A673 (cell line): ENCODE results near the gene CREBRF.

ENCODE experiments used
- CTCF ChIP-seq: fragments of 300-800, 200-600 bp; sonication (generic); conservative IDR thresholded peaks from 2 replicates; pipeline ENCODE4 v1.5.1; 2017; ENCODE audit warnings: low read depth, mild to moderate bottlenecking, antibody characterized with exemption, low read length, moderate library complexity, mixed read lengths
- EZH2 ChIP-seq: fragments of 200-600 bp; sonication (generic); IDR thresholded peaks from 2 replicates; pipeline ENCODE4 v1.6.1; 2017; ENCODE audit warnings: borderline replicate concordance, low read depth, mild to moderate bottlenecking, mixed read lengths, antibody characterized with exemption, low read length; ENCODE audit not compliant: poor library complexity, severe bottlenecking

- TF ChIP-seq CTCF (no peak), EZH2 (no peak)
Measured at GRCh38 chr5:173069671-173070070, 13.5 kb downstream of the CREBRF start.
